Stimulated activated memory B cell treated with anti-CD40 and anti-IgM and Interleukin-4, amounts not matched to agents 10 μg/mL and 1 μg/mL and 100 μg/mL, for 72 hours (primary cell): ENCODE data around the gene AQP12A.

Experiments used
- ATAC-seq: fragments of 150-1000 bp; cut with Tn5 transposase; 2 replicates; pipeline ENCODE4 v1.10.0; 2021
- H3K27ac Mint-ChIP-seq: one replicate; pipeline ENCODE4 v1.8.0; 2022; ENCODE audit warnings: mild to moderate bottlenecking, mixed read lengths
- H3K27me3 Mint-ChIP-seq: one replicate; pipeline ENCODE4 v1.8.0; 2022; ENCODE audit warnings: mixed read lengths
- H3K36me3 Mint-ChIP-seq: one replicate; pipeline ENCODE4 v1.8.0; 2022; ENCODE audit warnings: mixed read lengths
- H3K4me1 Mint-ChIP-seq: one replicate; pipeline ENCODE4 v1.8.0; 2022; ENCODE audit warnings: mixed read lengths
- H3K4me3 Mint-ChIP-seq: one replicate; pipeline ENCODE4 v1.8.0; 2022; ENCODE audit warnings: mild to moderate bottlenecking, moderate library complexity, mixed read lengths
- H3K9me3 Mint-ChIP-seq: one replicate; pipeline ENCODE4 v1.8.0; 2022; ENCODE audit warnings: mixed read lengths

AQP12A gene

DNA sequence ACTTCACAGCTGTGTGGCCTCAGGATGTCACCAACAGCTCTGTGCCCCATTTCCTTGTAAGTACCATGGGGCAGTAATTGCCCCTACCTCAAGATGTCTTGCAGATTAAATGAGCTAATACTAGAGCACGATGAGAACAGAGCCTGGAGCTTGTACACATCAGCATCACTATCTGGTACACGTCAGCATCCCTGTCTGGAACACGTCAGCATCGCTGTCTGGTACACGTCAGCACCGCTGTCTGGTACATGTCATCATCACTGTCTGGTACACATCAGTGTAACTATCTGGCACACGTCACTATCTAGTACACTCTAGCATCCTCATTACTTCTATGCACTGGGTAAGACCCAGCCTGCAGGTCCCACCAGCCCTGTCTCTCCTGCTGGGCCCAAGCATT, 37.2 kb downstream of the AQP12A start:
- ATAC-seq: no peak
- no peaks in the 10 kb centered on the region for H3K9me3 Mint-ChIP-seq

DNA sequence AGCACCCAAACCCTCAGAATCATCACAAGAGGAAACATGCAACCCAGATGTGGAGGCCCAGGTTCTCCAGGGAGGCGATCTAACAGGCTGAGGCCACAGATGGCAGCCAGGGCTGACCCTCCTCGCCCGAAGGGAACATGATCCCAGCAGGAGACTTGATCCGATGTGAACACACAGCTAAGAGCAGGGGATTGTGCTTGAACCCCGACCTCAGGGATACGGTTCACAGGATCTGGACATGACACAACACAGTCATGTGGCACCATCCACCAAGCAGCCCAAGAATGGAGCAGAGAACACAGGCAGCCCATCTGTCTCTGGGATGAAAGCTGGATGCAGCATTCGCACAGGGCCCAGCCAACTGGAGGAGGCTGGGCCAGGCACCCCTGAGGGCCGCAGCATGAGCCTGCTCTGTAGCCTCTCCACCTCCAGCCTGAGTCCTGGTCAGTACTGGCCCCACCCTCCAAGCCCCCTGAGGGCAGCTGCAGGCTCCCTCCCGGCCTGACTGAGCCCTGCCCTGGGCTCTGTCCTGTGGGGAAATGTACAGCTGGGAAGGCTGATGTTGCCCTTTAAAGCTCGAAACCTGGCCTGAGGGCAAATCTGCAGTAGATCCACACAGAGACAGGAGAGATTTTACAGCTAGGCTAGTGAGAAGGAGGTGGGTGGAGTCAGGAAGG, 39.0 kb downstream of the AQP12A start:
- Mint-ChIP-seq H3K9me3 (no peaks in the 10 kb centered on the region), H3K36me3 (no peaks in the 10 kb centered on the region), H3K4me3 (no peak overlapping the region), H3K27me3 (peaks cover 70% of the 10 kb centered on the region), H3K4me1 (no peaks in the 10 kb centered on the region), H3K27ac (no peak overlapping the region)
- ATAC-seq: no peak

More for the DNA sequence above, 37.2 kb downstream of the AQP12A start:
- Mint-ChIP-seq H3K4me3 (no peak overlapping the region), H3K36me3 (no peaks in the 10 kb centered on the region), H3K4me1 (no peaks in the 10 kb centered on the region), H3K27ac (no peak overlapping the region), H3K27me3 (peaks cover 75% of the 10 kb centered on the region)

DNA sequence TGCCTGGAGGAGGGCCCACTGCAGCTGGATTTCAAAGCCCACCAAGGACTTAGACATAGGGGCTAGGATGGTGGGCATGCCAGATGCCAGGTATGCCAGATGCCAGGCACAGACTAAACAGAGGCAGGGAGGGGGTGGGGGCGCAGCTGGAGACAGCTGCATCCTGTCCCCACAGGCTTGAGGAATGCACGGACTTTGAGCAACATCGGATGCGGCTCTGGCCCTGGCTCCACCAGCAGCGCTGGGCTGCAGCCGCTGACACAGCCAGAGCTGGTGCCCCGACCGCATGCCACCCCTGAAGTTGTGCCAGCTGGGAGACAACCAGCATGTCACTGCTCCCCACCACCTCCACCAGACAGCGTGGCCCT, 39.5 kb downstream of the AQP12A start:
- no peak for ATAC-seq
- Mint-ChIP-seq H3K4me1 (no peaks in the 10 kb centered on the region), H3K9me3 (no peaks in the 10 kb centered on the region), H3K27me3 (peaks cover 65% of the 10 kb centered on the region), H3K4me3 (no peak overlapping the region), H3K36me3 (no peaks in the 10 kb centered on the region), H3K27ac (no peak overlapping the region)

DNA sequence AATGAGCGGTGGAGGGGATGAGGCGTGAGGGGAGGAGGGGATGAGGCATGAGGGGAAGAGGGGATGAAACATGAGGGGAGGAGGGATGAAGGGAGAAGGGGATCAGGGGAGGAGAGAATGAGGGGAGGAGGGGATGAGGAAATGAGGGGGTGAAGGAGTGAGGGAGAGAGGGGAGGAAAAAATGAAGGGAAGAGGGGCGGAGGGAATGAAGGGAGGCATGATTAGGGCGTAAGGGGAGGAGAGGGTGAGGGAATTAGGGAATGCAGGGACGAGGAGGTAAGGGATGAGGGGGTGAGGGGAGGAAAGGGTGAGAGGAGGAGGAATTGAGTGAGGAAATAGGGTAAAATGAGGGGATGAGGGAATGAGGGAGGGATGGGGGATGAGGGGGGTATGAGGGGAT, 40.5 kb downstream of the AQP12A start:
- Mint-ChIP-seq H3K27ac (no peak overlapping the region), H3K36me3 (no peaks in the 10 kb centered on the region), H3K4me3 (no peak overlapping the region), H3K27me3 (peaks cover 55% of the 10 kb centered on the region), H3K4me1 (no peaks in the 10 kb centered on the region), H3K9me3 (no peaks in the 10 kb centered on the region)
- ATAC-seq: no peak

DNA sequence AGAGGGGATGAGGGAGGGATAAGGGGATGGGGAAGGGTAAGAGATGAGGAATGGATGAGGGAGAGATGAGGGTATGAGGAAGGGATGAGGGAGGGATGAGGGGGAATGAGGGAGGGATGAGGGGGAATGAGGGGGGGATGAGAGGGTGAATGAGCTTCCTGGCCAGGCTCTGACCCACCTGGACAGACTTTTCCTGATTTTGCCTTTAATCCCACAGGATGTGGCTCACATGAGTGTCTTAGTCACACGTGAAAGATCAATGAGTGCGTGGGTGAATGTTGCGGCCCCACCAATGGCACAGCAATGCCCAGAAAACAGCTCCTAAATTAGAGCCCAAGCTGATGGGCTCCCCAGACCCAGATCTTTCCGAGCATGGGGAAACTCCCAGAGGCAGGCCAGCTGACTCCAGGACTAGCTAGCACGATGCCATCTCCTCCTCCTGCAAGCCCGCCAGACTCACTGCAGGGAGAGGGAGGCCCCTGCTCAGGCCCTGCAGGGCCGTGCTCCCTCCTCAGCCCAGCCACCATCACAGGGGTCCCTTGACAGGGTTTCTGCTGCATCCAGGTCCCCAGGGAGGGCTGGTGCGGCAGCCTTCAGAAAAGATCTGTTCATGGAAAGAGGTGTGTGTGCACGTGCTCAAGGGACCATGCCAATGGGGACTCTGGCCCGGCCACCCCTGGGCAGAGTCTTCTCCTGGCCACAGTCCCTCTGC, 41.4 kb downstream of the AQP12A start:
- Mint-ChIP-seq H3K27ac (no peak overlapping the region), H3K9me3 (no peaks in the 10 kb centered on the region), H3K4me1 (no peaks in the 10 kb centered on the region), H3K27me3 (peaks cover 46% of the 10 kb centered on the region), H3K36me3 (no peaks in the 10 kb centered on the region), H3K4me3 (no peak overlapping the region)
- ATAC-seq: no peak

DNA sequence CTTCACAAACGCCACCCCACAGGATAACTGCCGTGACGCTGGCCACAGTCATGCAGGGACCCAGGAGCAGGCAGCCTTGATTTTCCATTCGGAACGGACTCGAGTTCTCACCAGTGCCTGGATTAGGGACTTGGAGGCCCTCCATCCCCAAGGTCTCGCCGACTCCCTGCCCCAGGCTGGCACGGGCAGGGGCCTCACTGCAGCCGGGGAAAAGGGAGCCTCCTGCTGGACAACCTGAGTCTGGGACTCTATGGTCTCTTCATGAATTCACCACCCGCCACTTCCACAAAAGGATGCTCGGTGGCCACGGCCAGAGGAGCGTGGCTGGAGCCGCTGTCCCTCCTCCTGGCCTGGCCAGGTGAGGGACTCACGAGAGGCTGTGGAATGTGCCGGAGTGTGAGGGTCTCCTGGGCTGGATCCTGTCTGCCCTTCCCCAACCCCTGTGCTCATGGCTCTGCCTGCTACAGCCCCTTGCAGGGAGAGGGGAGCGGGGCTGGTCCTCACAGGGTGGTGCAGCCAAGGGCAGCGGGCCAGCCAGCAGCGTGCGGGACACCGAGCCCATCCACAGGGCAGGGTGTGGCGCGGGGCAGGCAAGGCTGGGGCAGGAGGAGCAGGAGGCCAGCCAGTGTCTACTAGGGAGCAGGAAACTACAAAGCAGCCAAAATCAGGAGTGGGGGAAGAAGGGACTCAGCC, 42.3 kb downstream of the AQP12A start:
- no peak overlapping the region for H3K27ac Mint-ChIP-seq
- H3K4me3 Mint-ChIP-seq: no peak overlapping the region
- no peak for ATAC-seq
- no peaks in the 10 kb centered on the region for H3K9me3 Mint-ChIP-seq
- no peaks in the 10 kb centered on the region for H3K4me1 Mint-ChIP-seq
- no peaks in the 10 kb centered on the region for H3K36me3 Mint-ChIP-seq
- H3K27me3 Mint-ChIP-seq: peaks cover 44% of the 10 kb centered on the region

DNA sequence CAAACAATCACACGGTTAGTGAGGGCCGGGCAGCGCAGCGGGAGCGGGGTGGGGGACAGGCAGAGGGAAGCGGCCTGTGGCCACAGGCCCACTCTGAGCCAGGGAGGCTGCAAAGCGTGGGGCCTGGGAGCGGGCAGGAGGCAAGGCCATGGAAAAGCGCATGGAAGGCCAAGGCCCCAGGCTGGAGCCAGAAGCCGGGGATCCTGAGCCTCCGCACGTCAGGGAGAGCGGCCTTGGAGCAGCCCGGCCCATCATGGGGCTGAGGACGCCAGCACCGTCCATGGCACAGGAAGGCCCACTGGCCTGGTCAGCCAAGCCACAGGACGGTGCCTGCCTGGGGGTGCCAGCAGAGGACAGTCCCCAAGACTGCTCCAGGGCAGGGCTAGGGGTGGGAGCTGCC, 43.1 kb downstream of the AQP12A start:
- Mint-ChIP-seq H3K4me1 (no peaks in the 10 kb centered on the region), H3K4me3 (no peak overlapping the region), H3K9me3 (no peaks in the 10 kb centered on the region), H3K27ac (no peak overlapping the region), H3K27me3 (peaks cover 44% of the 10 kb centered on the region), H3K36me3 (no peaks in the 10 kb centered on the region)
- ATAC-seq: no peak

DNA sequence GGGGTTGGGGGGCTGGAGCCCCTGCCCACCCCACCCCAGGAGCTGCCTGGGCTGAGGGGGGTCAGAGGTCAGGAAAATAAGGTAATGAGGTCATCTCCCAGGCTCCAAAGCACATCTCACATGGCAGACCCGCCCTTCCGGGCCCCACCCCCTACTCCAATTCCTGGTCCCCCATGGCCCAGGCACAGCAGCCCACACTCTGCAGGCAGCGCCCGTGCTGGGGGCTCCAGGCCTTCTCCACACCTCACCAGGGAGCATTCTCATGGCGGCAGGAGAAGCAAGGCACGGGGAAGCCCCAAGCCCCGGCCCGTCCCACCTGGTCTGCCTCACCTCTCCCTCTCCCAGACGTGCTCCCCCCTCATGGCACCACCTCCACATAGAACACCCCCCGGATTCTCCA, 43.8 kb downstream of the AQP12A start:
- H3K36me3 Mint-ChIP-seq: no peaks in the 10 kb centered on the region
- no peak overlapping the region for H3K27ac Mint-ChIP-seq
- H3K4me1 Mint-ChIP-seq: no peaks in the 10 kb centered on the region
- peaks cover 39% of the 10 kb centered on the region for H3K27me3 Mint-ChIP-seq
- no peak for ATAC-seq
- H3K4me3 Mint-ChIP-seq: no peak overlapping the region
- no peaks in the 10 kb centered on the region for H3K9me3 Mint-ChIP-seq

DNA sequence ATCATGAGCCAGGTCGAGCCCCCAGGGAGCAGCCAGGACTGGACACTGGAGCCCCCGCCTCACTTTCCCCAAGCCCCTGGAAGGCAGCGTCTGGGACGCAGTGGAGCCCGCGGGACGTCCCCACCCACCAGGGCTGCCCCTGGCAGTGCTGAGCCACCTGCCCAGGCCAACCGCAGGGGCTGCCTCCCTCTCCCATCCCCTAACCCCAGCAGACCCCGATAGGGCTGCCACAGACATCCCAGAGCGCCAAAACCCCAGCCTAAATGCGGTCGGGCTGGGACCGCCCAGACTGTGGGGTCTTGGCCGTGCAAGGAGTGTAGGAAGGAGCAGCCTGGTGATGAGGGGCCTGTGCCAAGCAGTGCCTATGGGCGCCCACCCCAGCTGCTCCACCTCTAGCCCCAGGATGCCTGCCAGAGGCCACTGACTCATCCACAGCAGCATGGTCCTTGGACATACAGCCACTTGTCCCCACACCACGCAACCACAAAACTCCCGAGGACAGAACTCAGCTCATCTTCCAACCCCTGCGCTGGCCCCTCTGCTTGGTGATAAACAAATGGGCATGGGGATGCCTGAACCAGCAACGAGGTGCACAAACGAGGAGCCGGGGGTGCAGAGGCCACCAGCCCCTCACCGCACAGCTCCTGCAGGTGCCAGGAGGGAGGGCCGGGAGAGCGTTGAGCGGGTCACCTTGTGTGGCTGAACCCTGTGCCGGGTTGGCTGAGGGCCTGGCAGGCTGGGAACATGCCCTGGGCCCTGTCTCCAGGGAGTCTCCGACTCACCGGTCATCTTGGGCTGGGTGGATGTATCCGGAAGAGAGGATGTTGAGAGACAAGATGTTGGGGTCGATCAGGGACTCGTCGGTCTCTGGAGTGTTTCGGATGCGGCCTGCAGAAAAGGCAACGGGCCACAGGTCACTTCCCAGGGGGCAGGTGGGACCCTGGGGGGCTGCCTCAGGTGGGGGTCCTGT, 44.9 kb downstream of the AQP12A start:
- H3K4me1 Mint-ChIP-seq: no peaks in the 10 kb centered on the region
- no peak for ATAC-seq
- H3K27me3 Mint-ChIP-seq: peaks cover 44% of the 10 kb centered on the region
- no peak overlapping the region for H3K27ac Mint-ChIP-seq
- H3K9me3 Mint-ChIP-seq: no peaks in the 10 kb centered on the region
- no peak overlapping the region for H3K4me3 Mint-ChIP-seq
- no peaks in the 10 kb centered on the region for H3K36me3 Mint-ChIP-seq

DNA sequence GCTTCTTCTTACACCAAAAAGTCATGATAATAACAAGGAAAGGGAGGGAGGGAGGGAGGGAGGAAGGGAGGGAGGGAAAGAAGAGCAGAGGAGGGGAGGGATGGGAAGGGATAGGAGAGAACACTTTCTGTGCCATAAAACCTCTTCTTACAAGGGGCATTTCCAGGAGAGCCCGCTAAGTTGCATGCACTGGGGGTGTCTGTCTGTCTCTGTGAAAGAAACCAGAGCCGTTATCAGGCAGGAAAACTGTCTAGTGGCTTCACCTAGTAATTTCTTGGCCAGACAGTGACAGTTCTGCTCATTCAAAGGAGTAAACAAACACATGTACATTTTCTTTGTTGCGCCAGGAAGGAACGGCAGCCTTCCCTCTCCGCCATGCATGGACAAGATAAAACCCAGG, 45.8 kb downstream of the AQP12A start:
- Mint-ChIP-seq H3K27me3 (peaks cover 44% of the 10 kb centered on the region), H3K4me3 (no peak overlapping the region), H3K9me3 (no peaks in the 10 kb centered on the region), H3K27ac (no peak overlapping the region), H3K4me1 (no peaks in the 10 kb centered on the region), H3K36me3 (no peaks in the 10 kb centered on the region)
- no peak for ATAC-seq

DNA sequence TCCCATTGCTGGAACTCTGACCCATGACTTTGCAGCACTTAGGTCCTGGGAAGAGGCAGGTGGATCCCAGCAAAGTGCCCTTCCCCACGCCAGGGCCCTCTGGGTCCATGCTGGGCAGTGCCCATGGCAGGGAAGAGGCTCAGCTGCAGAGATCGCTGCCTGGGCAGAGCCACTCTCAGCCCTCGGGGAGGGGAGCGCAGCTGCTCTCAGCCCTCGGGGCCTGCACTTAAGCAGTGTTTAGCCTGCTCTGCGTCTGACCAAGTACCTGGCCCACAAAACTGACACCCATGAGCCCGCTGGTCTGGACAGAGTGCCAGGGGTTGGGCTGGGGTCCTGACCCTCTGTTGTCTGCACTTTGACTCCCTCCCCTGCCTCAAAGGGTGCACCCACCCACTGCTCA, 46.3 kb downstream of the AQP12A start:
- Mint-ChIP-seq H3K4me1 (no peaks in the 10 kb centered on the region), H3K27ac (no peak overlapping the region), H3K27me3 (peaks cover 40% of the 10 kb centered on the region), H3K36me3 (no peaks in the 10 kb centered on the region), H3K9me3 (no peaks in the 10 kb centered on the region), H3K4me3 (no peak overlapping the region)
- no peak for ATAC-seq

DNA sequence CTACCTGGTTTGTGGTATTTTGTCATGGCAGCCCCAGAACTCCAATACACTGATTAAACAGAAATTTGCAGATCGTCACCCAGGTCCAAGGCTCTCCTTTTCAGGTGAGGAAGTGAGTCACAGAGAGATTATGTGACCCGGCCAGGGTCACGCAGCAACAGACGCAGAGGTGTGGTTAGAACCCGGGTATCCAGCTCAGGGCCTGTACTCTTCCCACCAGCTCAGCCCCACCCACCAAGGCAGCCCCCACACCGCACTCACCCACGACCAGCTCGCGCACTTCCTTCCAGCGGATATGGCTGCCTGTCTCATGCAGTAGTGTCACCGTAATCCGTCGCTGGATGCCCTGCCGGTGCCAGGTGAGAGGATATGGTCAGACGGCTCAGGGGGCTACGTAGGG, 48.1 kb downstream of the AQP12A start:
- Mint-ChIP-seq H3K36me3 (no peaks in the 10 kb centered on the region), H3K27me3 (peaks cover 26% of the 10 kb centered on the region), H3K4me1 (no peaks in the 10 kb centered on the region), H3K9me3 (no peaks in the 10 kb centered on the region), H3K4me3 (no peak overlapping the region), H3K27ac (no peak overlapping the region)
- ATAC-seq: no peak

DNA sequence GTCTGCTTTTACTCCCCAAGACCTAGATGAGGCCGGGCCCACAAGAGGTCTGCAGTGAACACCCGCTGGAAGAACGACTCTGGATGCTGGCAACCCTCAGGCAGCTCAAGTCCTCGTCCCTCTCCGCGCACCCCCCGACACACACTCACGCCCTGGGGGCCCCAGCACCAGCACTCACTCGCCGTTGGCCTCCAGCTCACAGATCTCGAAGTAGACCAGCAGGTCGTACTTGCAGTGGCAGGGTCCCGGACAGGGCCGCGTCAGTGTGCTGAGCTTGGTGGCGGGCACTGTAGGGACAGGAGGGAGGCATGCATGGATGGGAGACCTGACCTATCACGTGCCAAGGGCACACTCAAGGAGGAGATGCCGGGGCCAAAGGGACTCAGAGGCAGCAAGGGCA, 49.4 kb downstream of the AQP12A start:
- Mint-ChIP-seq H3K9me3 (no peaks in the 10 kb centered on the region), H3K27me3 (peaks cover 26% of the 10 kb centered on the region), H3K4me1 (no peaks in the 10 kb centered on the region), H3K27ac (no peak overlapping the region), H3K4me3 (no peak overlapping the region), H3K36me3 (no peaks in the 10 kb centered on the region)
- ATAC-seq: no peak

DNA sequence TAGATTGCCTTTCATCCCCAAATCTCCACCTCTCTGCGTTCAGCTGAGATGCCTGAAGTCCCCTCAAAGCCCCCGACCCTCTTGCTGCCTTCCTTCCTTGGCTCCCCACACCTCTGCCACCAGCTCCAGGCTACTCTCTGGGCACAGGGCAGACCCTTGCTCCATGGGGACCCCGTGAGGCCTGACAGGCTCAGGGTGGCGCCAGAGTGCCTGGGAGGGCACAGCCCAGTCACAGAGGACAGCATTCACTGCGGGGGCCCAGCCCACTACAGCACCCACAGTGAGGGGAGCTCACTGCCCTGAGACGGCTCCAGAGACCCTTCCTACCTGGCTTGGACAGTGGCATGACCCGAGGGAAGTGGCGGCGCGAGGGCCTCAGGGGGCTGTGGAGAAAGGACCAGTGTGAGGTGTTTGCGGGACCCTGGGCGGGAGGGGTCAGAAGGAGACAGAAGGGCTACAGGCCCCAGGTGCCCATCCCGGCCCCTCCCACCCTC, 51.0 kb downstream of the AQP12A start:
- ATAC-seq: no peak
- Mint-ChIP-seq H3K36me3 (no peaks in the 10 kb centered on the region), H3K4me1 (no peaks in the 10 kb centered on the region), H3K9me3 (no peaks in the 10 kb centered on the region), H3K4me3 (no peak overlapping the region), H3K27ac (no peak overlapping the region), H3K27me3 (peaks cover 40% of the 10 kb centered on the region)

DNA sequence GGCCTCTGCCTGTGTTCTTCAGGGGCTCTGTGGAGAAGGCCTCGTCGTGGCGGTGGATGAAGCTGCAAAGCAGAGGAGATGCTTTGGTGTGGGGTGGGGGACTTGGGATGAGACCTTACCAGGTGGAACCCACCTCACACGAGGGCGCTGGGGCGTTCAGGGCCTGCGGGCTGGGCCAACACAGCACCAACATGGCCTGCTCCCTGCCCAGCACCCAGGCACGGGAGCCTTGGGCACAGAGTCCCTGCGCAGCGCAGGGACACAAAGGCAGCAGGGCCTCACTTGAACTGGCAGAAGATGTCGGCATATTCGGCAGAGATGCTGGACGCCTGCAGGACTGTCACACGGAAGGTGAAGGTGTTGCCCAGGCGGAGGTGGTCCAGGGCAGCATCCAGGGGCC, 53.8 kb downstream of the AQP12A start:
- H3K4me1 Mint-ChIP-seq: no peaks in the 10 kb centered on the region
- no peak overlapping the region for H3K27ac Mint-ChIP-seq
- no peaks in the 10 kb centered on the region for H3K9me3 Mint-ChIP-seq
- H3K36me3 Mint-ChIP-seq: no peaks in the 10 kb centered on the region
- ATAC-seq: no peak
- H3K27me3 Mint-ChIP-seq: peaks cover 37% of the 10 kb centered on the region
- H3K4me3 Mint-ChIP-seq: no peak overlapping the region
